GM18867 (cell line): ENCODE data around the gene LRRC7.
"Not testable (repeated sequence)": the region's sequence is repeated elsewhere in the genome, so short reads cannot be mapped to it uniquely, and the experiment has no call there.

Experiments used
- ATAC-seq: cut with Tn5 transposase; IDR thresholded peaks from one replicate; pipeline ENCODE4 v1.9.1; 2021; ENCODE audit warnings: mild to moderate bottlenecking, moderate library complexity; ENCODE audit not compliant: unreplicated experiment

The LRRC7 gene

DNA sequence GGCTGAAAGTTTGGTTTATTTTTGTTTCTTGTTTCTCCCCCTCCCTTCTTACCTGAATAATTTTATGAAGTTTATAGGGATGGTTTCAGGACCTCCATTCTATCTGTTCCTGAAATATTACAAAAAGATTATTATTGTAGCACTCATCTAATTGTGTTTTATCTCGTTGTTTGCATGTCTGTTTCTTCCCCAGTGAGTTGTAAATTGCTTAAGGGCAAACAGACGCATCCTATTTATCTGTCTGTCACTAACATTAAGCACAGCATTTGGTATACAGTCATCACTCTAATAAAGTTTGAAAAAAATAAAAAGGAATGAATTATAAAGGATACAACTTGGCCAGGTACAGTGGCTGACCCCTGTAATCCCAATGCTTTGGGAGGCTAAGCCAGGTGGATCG, 123.5 kb downstream of the LRRC7 start:
- ATAC-seq, result no peak

GRCh38 chr1:69693921-69694675, 126.4 kb downstream of the LRRC7 start:
- no peak for ATAC-seq

DNA sequence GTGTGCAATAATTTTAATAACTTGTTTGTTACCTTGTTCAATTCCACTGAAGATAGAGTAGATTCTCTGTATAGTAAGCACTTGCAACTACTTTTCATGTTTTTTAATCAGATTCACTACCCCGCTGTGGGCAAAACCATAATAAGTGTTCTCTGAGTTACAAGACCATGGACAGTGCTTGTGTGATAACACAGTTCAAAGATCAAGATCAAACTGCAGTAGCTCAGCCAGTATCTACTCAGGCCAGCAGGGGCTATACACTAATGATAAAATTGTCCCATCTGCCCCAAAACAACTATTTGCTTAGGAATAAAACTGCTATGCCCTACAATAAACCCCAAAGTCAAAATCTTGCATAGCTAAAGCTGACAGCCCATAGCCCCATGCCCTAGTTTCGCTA, 129.6 kb downstream of the LRRC7 start:
- no peak for ATAC-seq

GRCh38 chr1:69700770-69701169, 133.0 kb downstream of the LRRC7 start:
- ATAC-seq, result peak; percentile 81

- ATAC-seq, result no peak
These were observed 134.4 kb downstream of the LRRC7 start for GRCh38 chr1:69702085-69702484.

- ATAC-seq, result no peak
These were observed 138.8 kb downstream of the LRRC7 start for GRCh38 chr1:69706473-69706872.

DNA sequence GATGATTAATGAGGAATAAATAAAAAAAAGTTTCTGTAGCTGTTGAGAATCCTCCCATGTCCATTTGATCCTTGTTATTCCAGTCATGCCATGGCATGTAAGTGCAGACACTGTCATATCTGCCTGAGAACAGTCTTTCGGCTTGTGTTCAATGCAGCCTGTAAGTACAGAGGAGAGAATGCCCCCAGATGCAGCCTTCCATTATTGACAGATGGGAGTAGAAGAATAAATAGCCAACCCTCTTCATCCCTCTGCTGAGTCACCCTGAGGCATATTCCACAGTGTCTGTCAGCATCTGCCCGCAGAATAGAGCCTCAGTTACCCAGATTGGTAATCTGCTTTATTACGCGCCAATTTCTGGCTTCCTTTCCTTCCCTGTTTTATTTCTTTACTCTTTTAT, 139.4 kb downstream of the LRRC7 start:
- no peak for ATAC-seq

DNA sequence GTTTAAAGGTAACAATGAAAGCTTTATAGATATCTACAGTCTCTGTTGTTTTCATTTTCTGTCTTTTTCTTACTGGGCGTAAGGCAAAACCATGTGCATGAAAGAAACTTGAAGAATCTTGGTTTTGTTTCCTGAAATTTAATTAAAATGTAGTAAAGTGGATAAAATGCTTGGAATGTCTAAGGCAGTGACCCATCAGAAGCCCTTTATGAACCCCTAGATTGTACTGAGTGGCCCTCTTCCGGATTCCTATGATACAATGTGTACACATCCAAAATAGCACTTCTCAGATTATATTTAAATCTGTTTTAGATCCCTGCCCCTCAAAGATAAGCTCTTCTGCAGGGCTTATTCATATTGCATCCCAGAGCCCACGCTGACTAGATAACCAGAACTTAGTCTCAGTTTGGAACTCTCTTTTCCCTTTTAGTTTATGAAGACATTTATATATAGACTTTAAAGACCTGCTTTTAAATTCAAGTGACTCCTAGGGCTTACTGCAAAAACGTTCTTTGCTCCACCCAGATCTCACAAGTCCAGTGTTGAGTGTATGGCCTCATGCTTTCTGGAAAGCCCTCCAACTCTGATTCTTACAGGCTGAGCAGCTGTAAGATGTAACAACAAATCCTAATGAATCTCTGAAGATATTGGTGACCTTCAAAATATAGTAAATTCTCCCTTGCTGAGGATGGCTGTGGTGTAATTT, 142.9 kb downstream of the LRRC7 start:
- no peak for ATAC-seq

DNA sequence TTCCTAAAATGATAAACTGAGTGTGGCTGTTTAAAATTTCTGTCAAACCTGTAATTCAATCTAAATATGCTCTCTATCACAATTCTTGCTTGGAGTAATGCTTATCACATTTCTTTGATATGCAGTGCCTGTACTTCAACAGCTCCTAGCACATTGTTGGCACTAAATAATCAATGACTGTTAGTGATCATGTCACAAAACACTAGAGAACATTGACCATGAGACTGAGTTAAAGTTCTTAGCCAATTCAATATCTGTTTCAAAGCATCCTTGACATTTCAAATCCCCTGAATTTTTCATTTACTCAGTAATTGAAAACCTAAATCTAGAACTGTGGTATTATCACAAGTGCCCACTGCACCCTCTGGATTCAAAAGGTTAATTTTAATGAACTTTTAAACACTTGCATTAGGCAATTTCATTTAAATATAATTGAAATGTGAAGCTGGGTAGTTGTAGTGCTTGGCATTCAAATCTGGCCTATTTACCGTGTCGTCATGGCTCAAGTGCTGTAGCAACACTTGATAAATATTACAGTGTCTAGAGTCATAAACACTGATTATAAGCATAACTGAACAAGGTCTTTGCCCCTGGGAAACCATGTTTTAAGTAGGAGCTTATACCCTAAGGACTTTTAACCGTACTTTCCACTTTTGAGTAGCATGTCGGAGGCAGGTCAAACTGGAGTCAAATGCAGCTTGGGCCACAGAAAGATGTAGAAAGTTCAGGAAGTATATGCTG, 143.6 kb downstream of the LRRC7 start:
- no peak for ATAC-seq

DNA sequence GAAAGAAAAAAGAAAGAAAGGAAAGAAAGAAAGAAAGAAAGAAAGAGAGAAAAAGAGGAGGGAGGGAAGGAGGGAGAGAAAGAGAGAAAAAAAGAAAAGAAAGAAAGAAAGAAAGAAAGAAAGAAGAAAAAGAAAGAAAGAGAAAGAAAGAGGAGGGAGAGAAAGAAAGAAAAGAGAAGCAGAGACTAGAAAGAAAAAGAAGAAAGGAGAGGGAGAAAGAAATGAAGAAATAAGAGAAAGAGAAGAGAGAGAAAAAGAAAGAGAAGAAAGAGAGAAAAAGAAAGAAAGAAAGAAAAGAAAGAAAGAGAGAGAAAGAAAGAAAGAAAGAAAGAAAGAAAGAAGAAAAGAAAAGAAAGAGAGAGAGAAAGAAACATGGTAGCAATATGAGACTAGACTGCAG, 150.1 kb downstream of the LRRC7 start:
- not testable (repeated sequence) for ATAC-seq

DNA sequence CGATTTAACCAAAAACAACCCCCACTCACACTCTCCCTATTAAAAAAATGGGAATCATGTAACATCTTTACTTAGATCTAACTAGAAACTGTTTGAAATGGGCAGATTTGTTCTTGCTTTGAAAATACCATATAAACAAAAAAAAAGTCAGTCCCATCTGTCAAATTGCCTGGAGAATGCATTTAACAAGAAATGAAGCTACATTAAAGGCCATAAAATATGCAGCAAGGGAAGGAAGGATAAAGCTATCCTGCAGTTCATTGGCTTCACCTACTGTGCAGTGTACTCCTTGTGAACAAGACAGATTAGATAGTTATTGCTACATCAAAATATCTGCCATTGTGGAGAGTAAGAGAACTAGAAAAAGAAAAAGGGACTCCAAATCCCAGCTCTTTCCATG, 160.5 kb downstream of the LRRC7 start:
- ATAC-seq, result no peak

DNA sequence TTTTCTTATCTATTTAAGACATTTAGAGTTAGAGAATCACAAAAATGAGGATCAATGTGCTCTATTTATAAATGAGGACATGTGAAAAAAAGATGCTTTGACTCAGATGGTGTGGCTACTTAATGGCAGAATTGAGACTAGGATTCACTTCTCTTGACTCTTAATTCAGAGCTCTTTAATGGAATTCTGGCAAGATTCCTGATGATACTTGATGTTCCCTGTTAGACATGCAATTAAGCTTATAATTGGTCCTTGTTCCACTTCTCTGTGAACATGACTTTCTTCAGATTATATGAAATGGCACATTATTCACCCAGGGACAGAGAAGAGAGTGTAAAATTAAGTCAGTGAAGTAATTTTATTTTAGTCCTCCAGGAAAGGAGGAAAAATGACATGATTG, 165.3 kb downstream of the LRRC7 start:
- ATAC-seq, result no peak

DNA sequence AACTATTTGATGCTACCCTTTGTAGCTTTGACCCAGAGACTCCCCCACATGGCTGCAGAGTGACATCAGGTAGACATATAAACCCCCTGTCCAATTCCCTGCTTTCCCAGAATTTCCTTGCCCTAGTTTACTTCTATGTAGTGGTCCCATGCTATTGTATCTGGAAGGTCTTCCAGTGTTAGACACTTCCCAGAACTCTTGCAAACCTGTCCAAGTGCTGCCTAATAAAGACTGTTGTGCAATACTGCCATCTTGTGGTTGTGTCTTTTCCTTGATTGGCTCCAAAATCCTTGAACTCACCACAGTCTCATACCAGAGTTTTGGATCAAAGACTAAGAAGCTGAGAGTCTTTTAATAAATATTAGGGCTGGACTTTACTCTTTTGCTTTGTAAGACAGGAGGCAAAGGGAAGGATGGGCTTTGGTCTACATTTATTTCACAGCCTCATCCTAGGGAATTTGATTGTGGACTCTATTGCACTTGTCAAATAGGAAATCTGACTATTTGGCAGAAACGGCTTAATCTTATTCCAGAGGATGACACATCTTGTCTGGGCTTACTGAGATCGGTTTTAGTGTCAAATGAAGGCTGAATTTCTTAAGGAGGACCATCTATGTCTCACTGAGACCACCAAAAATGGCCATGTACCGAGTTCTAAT, 169.9 kb downstream of the LRRC7 start:
- peak; percentile 80 for ATAC-seq

DNA sequence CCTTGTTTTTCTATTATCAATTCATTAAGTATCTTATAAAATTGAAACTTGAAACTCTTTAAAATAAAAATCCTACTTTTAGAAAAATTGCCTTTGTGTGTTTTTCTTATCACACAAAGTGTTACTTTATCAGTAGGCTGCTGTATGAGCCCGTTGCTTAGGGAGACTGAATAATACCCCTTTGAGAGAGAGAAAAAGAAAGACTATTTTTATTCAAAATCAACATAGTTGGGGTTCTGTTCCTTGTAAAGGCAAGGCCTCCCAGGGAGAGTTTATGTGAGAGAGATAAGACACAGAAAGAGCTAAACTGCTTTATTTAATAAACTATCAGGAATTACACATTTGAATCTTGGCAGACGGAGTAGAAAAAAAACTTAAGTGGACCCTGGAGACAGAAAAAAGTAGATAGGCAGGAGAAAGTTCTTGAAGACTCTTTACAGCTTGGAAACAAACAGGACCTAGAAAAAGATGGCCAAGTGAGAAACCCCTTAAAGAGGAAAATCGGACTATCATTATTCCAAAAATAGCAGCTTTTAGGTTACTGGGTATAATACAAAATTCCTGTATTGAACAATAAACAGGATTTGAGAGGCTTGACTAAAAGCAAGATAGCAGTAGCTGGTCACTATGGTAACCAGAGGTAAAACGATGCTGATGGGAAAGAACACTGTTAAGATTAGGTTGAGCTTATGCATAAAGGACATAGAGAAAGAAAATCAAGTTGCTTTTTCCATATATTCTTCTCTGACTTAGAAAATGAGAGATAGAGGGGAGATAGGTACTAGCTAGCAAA, 170.9 kb downstream of the LRRC7 start:
- ATAC-seq, result no peak

GRCh38 chr1:69739251-69739605, 171.5 kb downstream of the LRRC7 start:
- no peak for ATAC-seq

GRCh38 chr1:69743146-69743545, 175.4 kb downstream of the LRRC7 start:
- ATAC-seq, result no peak

- no peak for ATAC-seq
These were observed 176.7 kb downstream of the LRRC7 start for GRCh38 chr1:69744381-69744780.

GRCh38 chr1:69747207-69747606, 179.5 kb downstream of the LRRC7 start:
- ATAC-seq, result no peak

DNA sequence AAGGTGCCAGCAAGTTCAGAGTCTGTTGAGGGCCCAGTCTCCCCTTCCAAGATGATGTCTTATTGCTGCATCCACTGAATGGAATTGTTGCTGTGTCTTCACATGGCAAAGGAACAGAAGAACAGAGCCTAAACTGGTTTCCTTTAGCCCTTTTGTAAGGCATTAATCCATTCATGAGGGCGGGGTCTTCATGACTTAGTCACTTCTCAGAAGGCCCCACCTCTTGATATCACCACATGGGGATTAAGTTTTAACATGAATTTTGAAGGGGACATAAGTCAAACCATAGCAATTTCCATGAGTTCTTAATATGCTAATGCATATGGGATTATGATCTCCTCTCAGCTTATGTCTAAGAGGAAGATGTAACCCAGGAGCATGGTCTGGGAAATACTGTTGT, 182.9 kb downstream of the LRRC7 start:
- ATAC-seq, result no peak

GRCh38 chr1:69752831-69753230, 185.1 kb downstream of the LRRC7 start:
- ATAC-seq, result no peak

DNA sequence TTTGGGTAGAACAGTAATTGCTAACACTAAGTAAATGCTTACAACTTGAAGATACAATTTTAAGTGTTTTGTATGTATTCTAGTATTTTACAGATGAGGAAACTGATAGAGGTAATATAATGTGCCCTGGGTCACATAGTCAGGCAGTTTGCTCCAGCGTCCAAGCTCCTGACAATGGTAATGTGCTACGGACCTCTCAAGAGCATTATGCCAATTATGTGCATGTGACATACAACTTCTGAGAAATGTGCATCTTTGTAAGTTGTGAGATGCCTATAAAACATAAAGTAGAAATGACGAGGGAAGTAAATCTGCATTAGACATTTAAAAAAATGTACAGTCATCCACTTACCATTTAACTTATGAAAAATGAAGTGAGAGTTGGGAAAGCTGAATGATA, 186.8 kb downstream of the LRRC7 start:
- ATAC-seq, result no peak
